IMR-90 (cell line): ENCODE data around the gene LSM14A. TPM values are rescaled to one million over a fixed set of nuclear protein-coding genes. Genes with fewer than 3 reads are reported as not detected.
"Not testable (repeated sequence)": the region's sequence is repeated elsewhere in the genome, so short reads cannot be mapped to it uniquely, and the experiment has no call there.

Source experiments
- ATAC-seq: fragments of 200-7000 bp; cut with Tn5 transposase; 2 replicates; pipeline ENCODE4 v1.9.1; 2020; ENCODE audit warnings: low read depth, mild to moderate bottlenecking, moderate library complexity
- BruUV-seq: library from RNA; stranded (reverse); fragments of 400-500 nt; replicated peaks from 2 replicates; lab custom pipeline; 2021; lab: Mats Ljungman, UMichigan
- CTCF ChIA-PET: fragments of 300-600 bp; formaldehyde crosslinking; extraction: SDS; loops from one replicate; lab custom pipeline; 2021; ENCODE audit warnings: antibody characterized with exemption; lab: Yijun Ruan, JAX
- POLR2A ChIA-PET: fragments of 300-600 bp; sonication (Branson Sonifier 250); formaldehyde crosslinking; loops from one replicate; lab custom pipeline; 2022; ENCODE audit warnings: antibody characterized with exemption; ENCODE audit not compliant: unreplicated experiment; lab: Charles Lee
- DNase-seq: peaks from one replicate; pipeline ENCODE4 v3.0.0; 2013
- H2AFZ ChIP-seq: replicated peaks from 2 replicates; pipeline ENCODE3; 2013; ENCODE audit warnings: low read length, mild to moderate bottlenecking; ENCODE audit not compliant: poor library complexity
- H2AK5ac ChIP-seq: 2 replicates; pipeline ENCODE4 v1.6.1; 2013; ENCODE audit warnings: low read depth, low read length, inconsistent platforms
- H2AK9ac ChIP-seq: replicated peaks from 2 replicates; pipeline ENCODE3; 2013; ENCODE audit warnings: mild to moderate bottlenecking, low read depth, low read length, moderate library complexity; ENCODE audit not compliant: poor library complexity
- H2BK120ac ChIP-seq: 2 replicates; pipeline ENCODE4 v1.6.1; 2013; ENCODE audit warnings: low read depth, low read length, inconsistent platforms
- H2BK15ac ChIP-seq: 3 replicates; pipeline ENCODE4 v1.6.1; 2013; ENCODE audit warnings: low read depth, low read length, inconsistent platforms
- H2BK20ac ChIP-seq: 2 replicates; pipeline ENCODE4 v1.6.1; 2013; ENCODE audit warnings: low read depth, mild to moderate bottlenecking, inconsistent platforms, low read length, moderate library complexity
- H2BK5ac ChIP-seq: 2 replicates; pipeline ENCODE4 v1.6.1; 2013; ENCODE audit warnings: mild to moderate bottlenecking, low read depth, low read length, inconsistent platforms; ENCODE audit not compliant: poor library complexity, severe bottlenecking
- H3K14ac ChIP-seq: replicated peaks from 2 replicates; pipeline ENCODE4 v1.6.1; 2013; ENCODE audit warnings: low read depth, low read length, inconsistent platforms
- H3K18ac ChIP-seq: 2 replicates; pipeline ENCODE4 v1.6.1; 2013; ENCODE audit warnings: low read depth, low read length, control low read depth
- H3K23ac ChIP-seq: 2 replicates; pipeline ENCODE4 v1.6.1; 2013; ENCODE audit warnings: low read depth, low read length, inconsistent platforms
- H3K27ac ChIP-seq: 2 replicates; pipeline ENCODE4 v1.5.1; 2013; ENCODE audit warnings: mild to moderate bottlenecking, control low read depth, low read length; ENCODE audit not compliant: insufficient read depth
- H3K27me3 ChIP-seq: 2 replicates; pipeline ENCODE4 v1.6.1; 2013; ENCODE audit warnings: low read length; ENCODE audit not compliant: control insufficient read depth, insufficient read depth
- H3K36me3 ChIP-seq: 2 replicates; pipeline ENCODE4 v1.6.1; 2013; ENCODE audit warnings: low read length, mixed read lengths; ENCODE audit not compliant: control insufficient read depth, insufficient read depth
- H3K4ac ChIP-seq: 2 replicates; pipeline ENCODE4 v1.6.1; 2013; ENCODE audit warnings: low read depth, low read length, inconsistent platforms
- H3K4me1 ChIP-seq: 2 replicates; pipeline ENCODE4 v1.6.1; 2013; ENCODE audit warnings: low read length, mixed read lengths; ENCODE audit not compliant: control insufficient read depth, insufficient read depth
- H3K4me2 ChIP-seq: 2 replicates; pipeline ENCODE4 v1.6.1; 2013; ENCODE audit warnings: low read depth, mild to moderate bottlenecking, control low read depth, low read length, moderate library complexity
- H3K4me3 ChIP-seq: 2 replicates; pipeline ENCODE4 v1.5.1; 2013; ENCODE audit warnings: low read depth, mild to moderate bottlenecking, control low read depth, low read length, moderate library complexity; ENCODE audit not compliant: insufficient read depth
- H3K56ac ChIP-seq: 2 replicates; pipeline ENCODE4 v1.6.1; 2013; ENCODE audit warnings: low read length, inconsistent platforms; ENCODE audit not compliant: insufficient read depth; ENCODE audit errors: extremely low read depth
- H3K79me1 ChIP-seq, 2 experiments: 2 replicates each; pipeline ENCODE4 v1.6.1; 2013; ENCODE audit warnings: low read length in 2 of 2, inconsistent platforms in 1 of 2, low read depth in 1 of 2
- H3K9ac ChIP-seq: 2 replicates; pipeline ENCODE4 v1.6.1; 2013; ENCODE audit warnings: low read depth, low read length, control low read depth
- H3K9me1 ChIP-seq: 2 replicates; pipeline ENCODE4 v1.6.1; 2013; ENCODE audit warnings: low read length, inconsistent platforms; ENCODE audit not compliant: insufficient read depth
- H3K9me3 ChIP-seq: 2 replicates; pipeline ENCODE4 v1.6.1; 2013; ENCODE audit warnings: low read length; ENCODE audit not compliant: control insufficient read depth, insufficient read depth
- H4K20me1 ChIP-seq: 2 replicates; pipeline ENCODE4 v1.6.1; 2013; ENCODE audit warnings: low read length, inconsistent platforms; ENCODE audit not compliant: insufficient read depth
- H4K5ac ChIP-seq: 2 replicates; pipeline ENCODE4 v1.6.1; 2013; ENCODE audit warnings: mild to moderate bottlenecking, low read depth, low read length, control low read depth
- H4K8ac ChIP-seq, 2 experiments: 2 replicates each; pipeline ENCODE4 v1.6.1; 2013; ENCODE audit warnings: low read depth in 2 of 2, low read length in 2 of 2, control low read depth in 1 of 2, inconsistent platforms in 1 of 2
- H4K91ac ChIP-seq: 2 replicates; pipeline ENCODE4 v1.6.1; 2013; ENCODE audit warnings: low read depth, low read length, inconsistent platforms; ENCODE audit not compliant: insufficient read depth
- BHLHE40 ChIP-seq: fragments of 150-350 bp; IDR thresholded peaks from 2 replicates; pipeline ENCODE4 v1.6.1; 2016; ENCODE audit warnings: mild to moderate bottlenecking, low read depth, low read length
- CHD1 ChIP-seq: IDR thresholded peaks from 2 replicates; pipeline ENCODE4 v1.6.1; 2012; ENCODE audit warnings: low read depth, low read length, improper control_type of control experiment
- FOS ChIP-seq: fragments of 150-350 bp; IDR thresholded peaks from 2 replicates; pipeline ENCODE4 v1.6.1; 2016; ENCODE audit warnings: low read depth, low read length
- MAFK ChIP-seq: IDR thresholded peaks from 2 replicates; pipeline ENCODE4 v1.6.1; 2012; ENCODE audit warnings: low read depth, low read length, improper control_type of control experiment
- MAZ ChIP-seq: IDR thresholded peaks from 2 replicates; pipeline ENCODE4 v1.6.1; 2012; ENCODE audit warnings: low read depth, mild to moderate bottlenecking, low read length, improper control_type of control experiment, moderate library complexity, borderline replicate concordance
- POLR2A ChIP-seq: IDR thresholded peaks from 2 replicates; pipeline ENCODE4 v1.6.1; 2012; ENCODE audit warnings: mild to moderate bottlenecking, low read depth, low read length
- RAD21 ChIP-seq: IDR thresholded peaks from 2 replicates; pipeline ENCODE4 v1.6.1; 2012; ENCODE audit warnings: low read length, improper control_type of control experiment
- RFX5 ChIP-seq: IDR thresholded peaks from 2 replicates; pipeline ENCODE4 v1.8.0; 2012; ENCODE audit warnings: low read depth, mild to moderate bottlenecking, low read length, moderate library complexity
- WGBS, 2 experiments: methylation state at CpG; one replicate each; pipeline versions ENCODE4 v1.1.5 to v1.1.7; 2013; ENCODE audit warnings: missing lambda C conversion rate in 2 of 2; ENCODE audit not compliant: insufficient read length in 1 of 2; ENCODE audit errors: extremely low coverage in 2 of 2; 5-methylcytosine and 5-hydroxymethylcytosine counted together
- dilution Hi-C: fragments of 300-500 bp; cut with HindIII; formaldehyde crosslinking; loops from one replicate; pipeline ENCODE4 v1.14.3; 2018; ENCODE audit warnings: low sequenced_read_pairs; ENCODE audit not compliant: unreplicated experiment
- in situ Hi-C: fragments of 300-500 bp; cut with MboI; formaldehyde crosslinking; loops from 3 replicates; pipeline ENCODE4 v1.14.3; 2019; ENCODE audit warnings: low sequenced_read_pairs, inconsistent platforms, mixed read lengths
- intact Hi-C: fragments of 100-400 bp; cut with micrococcal nuclease; formaldehyde crosslinking; loops from 2 replicates; pipeline ENCODE4 v1.10.0; 2022
- polyA plus RNA-seq, 3 experiments: library from polyadenylated mRNA; depleted of rRNA; stranded (reverse); fragments of >200 nt; gene quantifications; 2 replicates each; pipeline ENCODE4 v1.2.3, GENCODE V29; 2012; ENCODE audit warnings: low replicate concordance in 1 of 3
- total RNA-seq: library from RNA; depleted of rRNA; stranded (reverse); fragments of >200 nt; gene quantifications from 2 replicates; pipeline ENCODE4 v1.2.3, GENCODE V29; 2012
- TF ChIP-seq, protein P1 (sequence below): conservative IDR thresholded peaks from 2 replicates; pipeline ENCODE4 v1.5.1; 2012; ENCODE audit warnings: mild to moderate bottlenecking, low read depth, low read length, improper control_type of control experiment

Gene LSM14A
- total and polyA plus RNA-seq, 2 of the 4 experiments (the other 2 are of a cell fraction), result 44.3 to 54.8 TPM

DNA sequence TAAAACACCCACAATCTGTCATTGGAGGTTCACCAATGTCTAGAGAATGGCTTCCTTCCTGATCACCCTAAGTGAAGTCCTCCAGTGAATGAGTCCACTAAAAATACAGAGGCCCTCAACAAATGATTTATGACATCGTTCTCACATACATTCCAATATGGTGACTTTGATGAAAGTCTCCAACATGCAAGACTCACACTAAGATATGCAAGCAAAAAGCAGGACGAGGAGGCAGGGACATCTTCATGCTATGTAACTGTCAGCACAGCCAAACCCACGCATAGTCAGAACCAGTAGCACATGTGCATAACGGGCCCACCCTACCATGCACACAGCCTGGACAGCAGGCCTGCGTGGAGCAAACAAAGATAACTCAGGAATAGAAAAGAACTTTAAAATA lies 16.6 kb upstream of the LSM14A start:
- Histone ChIP-seq H3K27me3 (peaks cover 2% of the 10 kb centered on the region; the same call in 1 of the 2 replicates), H4K20me1 (no peaks in the 10 kb centered on the region), H2AK5ac (no peak overlapping the region), H3K56ac (no peak overlapping the region), H3K79me1 (no peaks in the 10 kb centered on the region), H3K14ac (no peak overlapping the region), H3K9me3 (no peaks in the 10 kb centered on the region), H3K9me1 (no peaks in the 10 kb centered on the region; the same call in 1 of the 2 replicates), H2BK5ac (no peak overlapping the region), H2BK120ac (no peak overlapping the region), H4K8ac (no peak overlapping the region), H3K18ac (no peak overlapping the region), H3K4me2 (no peak overlapping the region), H2AK9ac (no peak overlapping the region), H3K9ac (no peak overlapping the region), H3K4me3 (no peak overlapping the region), H4K91ac (no peak overlapping the region), H3K23ac (no peak overlapping the region), H2BK15ac (no peak overlapping the region), H2AFZ (no peak overlapping the region), H4K5ac (no peak overlapping the region), H3K4me1 (peaks cover 2% of the 10 kb centered on the region; the same call in 1 of the 2 replicates), H3K4ac (no peak overlapping the region), H3K27ac (no peak overlapping the region), H3K36me3 (no peaks in the 10 kb centered on the region), H2BK20ac (no peak overlapping the region)
- no TSS peak for BruUV-seq
- DNase-seq, result peak; percentile 65
- ATAC-seq, result peak; percentile 48
- intact Hi-C loops, result no loop called here
- dilution Hi-C loops, result no loop called here
- in situ Hi-C loops, result no loop called here
- ChIA-PET CTCF (interaction anchor here (0.6 kb wide), 1 partner anchor 146 kb away, joined by 3 read pairs; no protein-coding TSS in a partner anchor), POLR2A (no interaction called here)
- WGBS, 2 experiments, result no CpG with 5 or more reads among the region's 5 CpGs
- no peak for TF ChIP-seq FOS
- TF ChIP-seq MAZ, result no peak
- no peak for TF ChIP-seq CHD1
- TF ChIP-seq RAD21, result no peak
- no peak for TF ChIP-seq POLR2A
- no peak for TF ChIP-seq BHLHE40
- TF ChIP-seq, protein P1, sequence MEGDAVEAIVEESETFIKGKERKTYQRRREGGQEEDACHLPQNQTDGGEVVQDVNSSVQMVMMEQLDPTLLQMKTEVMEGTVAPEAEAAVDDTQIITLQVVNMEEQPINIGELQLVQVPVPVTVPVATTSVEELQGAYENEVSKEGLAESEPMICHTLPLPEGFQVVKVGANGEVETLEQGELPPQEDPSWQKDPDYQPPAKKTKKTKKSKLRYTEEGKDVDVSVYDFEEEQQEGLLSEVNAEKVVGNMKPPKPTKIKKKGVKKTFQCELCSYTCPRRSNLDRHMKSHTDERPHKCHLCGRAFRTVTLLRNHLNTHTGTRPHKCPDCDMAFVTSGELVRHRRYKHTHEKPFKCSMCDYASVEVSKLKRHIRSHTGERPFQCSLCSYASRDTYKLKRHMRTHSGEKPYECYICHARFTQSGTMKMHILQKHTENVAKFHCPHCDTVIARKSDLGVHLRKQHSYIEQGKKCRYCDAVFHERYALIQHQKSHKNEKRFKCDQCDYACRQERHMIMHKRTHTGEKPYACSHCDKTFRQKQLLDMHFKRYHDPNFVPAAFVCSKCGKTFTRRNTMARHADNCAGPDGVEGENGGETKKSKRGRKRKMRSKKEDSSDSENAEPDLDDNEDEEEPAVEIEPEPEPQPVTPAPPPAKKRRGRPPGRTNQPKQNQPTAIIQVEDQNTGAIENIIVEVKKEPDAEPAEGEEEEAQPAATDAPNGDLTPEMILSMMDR, result no peak
- no peak for TF ChIP-seq RFX5
- no peak for TF ChIP-seq MAFK

DNA sequence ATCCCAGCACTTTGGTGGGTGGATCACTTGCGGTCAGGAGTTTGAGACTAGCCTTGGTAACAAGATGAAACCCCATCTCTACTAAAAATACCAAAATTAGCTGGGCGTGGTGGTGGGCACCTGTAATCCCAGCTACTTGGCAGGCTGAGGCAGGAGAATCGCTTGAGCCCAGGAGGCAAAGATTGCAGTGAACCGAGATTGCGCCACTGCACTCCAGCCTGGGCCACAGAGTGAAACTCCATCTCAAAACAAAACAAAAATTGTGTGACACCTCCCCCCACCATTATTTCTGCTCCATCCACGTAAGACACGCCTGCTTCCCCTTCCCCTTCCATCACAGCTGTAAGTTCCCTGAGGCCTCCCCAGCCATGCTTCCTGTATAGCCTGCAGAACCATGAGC lies 13.3 kb upstream of the LSM14A start:
- H2AFZ ChIP-seq, ATAC-seq, H3K14ac ChIP-seq, DNase-seq, H2AK5ac ChIP-seq, H2BK20ac ChIP-seq, H3K4ac ChIP-seq, H3K9ac ChIP-seq, H4K20me1 ChIP-seq, H4K5ac ChIP-seq, H3K36me3 ChIP-seq, H3K27me3 ChIP-seq, POLR2A ChIA-PET, H3K23ac ChIP-seq, H3K4me2 ChIP-seq, H3K4me1 ChIP-seq, H4K8ac ChIP-seq, H4K91ac ChIP-seq, H3K79me1 ChIP-seq, H2AK9ac ChIP-seq, BruUV-seq, intact Hi-C loops, H2BK15ac ChIP-seq, dilution Hi-C loops, H3K27ac ChIP-seq, H3K4me3 ChIP-seq, in situ Hi-C loops, H3K9me3 ChIP-seq, H2BK120ac ChIP-seq, H3K9me1 ChIP-seq, H3K56ac ChIP-seq, H3K18ac ChIP-seq, H2BK5ac ChIP-seq: not testable (repeated sequence)
- WGBS, 2 experiments, result 90% methylated on average over 4 of the region's 7 CpGs; no CpG with 5 or more reads in 1 of the 2 experiments
- CTCF ChIA-PET, result interaction anchor here (0.8 kb wide), 1 partner anchor 13 kb away, joined by 3 read pairs; no protein-coding TSS in a partner anchor
